ENCODE data around the gene BCL2L15.

The BCL2L15 gene

DNA sequence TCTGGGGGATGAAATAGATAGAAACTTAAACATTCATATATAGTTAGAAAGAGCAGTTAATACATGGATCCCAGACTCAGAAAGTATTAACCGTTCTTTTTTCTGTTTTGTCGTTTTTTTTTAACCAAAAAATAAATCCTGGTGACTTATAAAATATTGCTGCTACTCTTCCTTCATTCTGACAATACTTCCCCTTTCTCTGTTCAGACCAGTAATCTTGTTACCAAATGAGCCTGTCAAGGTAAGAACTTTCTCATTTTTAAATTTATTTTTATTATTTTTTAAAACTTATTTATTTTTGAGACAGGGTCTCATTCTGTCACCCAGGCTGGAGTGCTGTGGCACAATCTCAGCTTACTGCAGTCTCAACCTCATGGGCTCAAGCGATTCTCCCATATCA, 29.6 kb downstream of the BCL2L15 start:
- ChIA-PET POLR2A (no interaction called here), CTCF (interaction anchor here (1.6 kb wide), 1 partner anchor 22 kb away, joined by 3 read pairs; no protein-coding TSS in a partner anchor)
- no peak for TF ChIP-seq ZNF768 (tag by site-specific recombination; IDR thresholded peaks at IDR 0.05)
- TF ChIP-seq, protein P1, sequence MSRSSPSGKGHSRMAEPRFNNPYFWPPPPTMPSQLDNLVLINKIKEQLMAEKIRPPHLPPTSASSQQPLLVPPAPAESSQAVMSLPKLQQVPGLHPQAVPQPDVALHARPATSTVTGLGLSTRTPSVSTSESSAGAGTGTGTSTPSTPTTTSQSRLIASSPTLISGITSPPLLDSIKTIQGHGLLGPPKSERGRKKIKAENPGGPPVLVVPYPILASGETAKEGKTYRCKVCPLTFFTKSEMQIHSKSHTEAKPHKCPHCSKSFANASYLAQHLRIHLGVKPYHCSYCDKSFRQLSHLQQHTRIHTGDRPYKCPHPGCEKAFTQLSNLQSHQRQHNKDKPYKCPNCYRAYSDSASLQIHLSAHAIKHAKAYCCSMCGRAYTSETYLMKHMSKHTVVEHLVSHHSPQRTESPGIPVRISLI (tag by site-specific recombination; IDR thresholded peaks at IDR 0.05) = no peak
- no peak for TF ChIP-seq ZNF292 (tag by site-specific recombination; IDR thresholded peaks at IDR 0.05; ENCODE audit: borderline replicate concordance, low read depth)
- H3K4me1 ChIP-seq (ENCODE audit: control insufficient read depth, insufficient read depth, low read length) = no peaks in the 10 kb centered on the region
- no peaks in the 10 kb centered on the region for H3K36me3 ChIP-seq (ENCODE audit: control insufficient read depth in 2 of 2, insufficient read depth in 1 of 2, low read length in 2 of 2)
- H3K9me3 ChIP-seq (ENCODE audit: control insufficient read depth, insufficient read depth, low read depth, low read length) = no peaks in the 10 kb centered on the region
- H3K4me3 ChIP-seq (ENCODE audit: low read depth, low read length) = no peak overlapping the region
- no peak overlapping the region for H3K27ac ChIP-seq (ENCODE audit: extremely low read depth, low read depth, low read length)

DNA sequence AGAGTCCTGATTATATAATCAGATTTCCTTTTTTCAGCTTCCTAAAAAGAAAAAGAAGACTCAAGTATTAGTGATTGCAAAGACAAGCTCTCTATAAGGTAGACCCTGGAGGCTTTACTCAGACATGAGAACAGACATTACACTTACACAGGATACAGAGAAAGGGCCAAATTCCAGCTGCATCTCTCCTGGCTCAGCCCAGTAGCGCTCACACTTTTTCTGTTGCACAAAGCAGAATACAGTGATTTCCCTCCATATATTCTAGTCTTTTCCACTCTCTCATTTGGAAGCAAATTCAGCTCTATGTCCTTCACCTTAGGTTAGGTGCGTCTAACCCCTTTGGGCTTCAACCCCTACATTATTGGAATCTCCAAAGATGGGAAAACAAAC, 31.0 kb downstream of the BCL2L15 start:
- CTCF ChIA-PET = interaction anchor here (0.6 to 1.6 kb wide), 4 partner anchors 11 to 22 kb away, joined by 3 to 4 read pairs (median 3); no protein-coding TSS in a partner anchor

DNA sequence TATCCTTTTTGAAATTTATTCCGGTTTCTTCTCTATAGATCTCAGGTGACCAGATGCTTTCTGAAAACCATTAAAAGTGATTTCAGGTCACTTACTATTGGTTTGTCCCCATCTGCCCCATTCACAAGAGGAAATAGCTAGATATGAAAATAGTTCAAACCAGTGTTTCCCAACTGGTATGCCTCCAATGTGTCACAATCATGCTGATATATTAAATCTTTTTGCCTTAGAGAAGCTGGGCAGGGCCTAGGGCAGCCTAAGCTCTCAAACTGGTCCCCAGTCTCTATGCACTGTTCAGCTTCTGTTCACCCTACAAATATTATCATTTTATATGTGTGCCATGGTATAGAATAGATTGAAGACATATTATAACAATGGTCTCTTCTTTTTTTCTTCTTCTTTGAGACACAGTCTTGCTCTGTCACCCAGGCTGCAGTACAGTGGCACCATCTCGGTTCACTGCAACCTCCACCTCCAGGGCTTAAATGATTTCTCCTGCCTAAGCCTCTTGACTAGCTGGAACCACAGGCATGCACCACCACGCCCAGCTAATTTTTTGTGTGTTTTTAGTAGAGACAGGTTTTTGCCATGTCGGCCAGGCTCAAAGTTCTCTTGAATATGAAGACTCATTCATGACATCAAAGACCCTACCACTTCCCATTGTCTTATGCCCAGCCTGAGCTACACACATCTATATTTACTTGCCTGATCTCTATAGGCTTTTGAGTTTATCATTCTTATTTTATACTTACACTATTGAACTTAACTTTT, 31.6 kb downstream of the BCL2L15 start:
- POLR2A ChIA-PET = no interaction called here
- Histone ChIP-seq H3K4me3 (ENCODE audit: low read depth, low read length) (no peak overlapping the region), H3K9me3 (ENCODE audit: control insufficient read depth, insufficient read depth, low read depth, low read length) (no peaks in the 10 kb centered on the region), H3K27ac (ENCODE audit: extremely low read depth, low read depth, low read length) (no peak overlapping the region), H3K4me1 (ENCODE audit: control insufficient read depth, insufficient read depth, low read length) (no peaks in the 10 kb centered on the region), H3K36me3 (ENCODE audit: control insufficient read depth in 2 of 2, insufficient read depth in 1 of 2, low read length in 2 of 2) (no peaks in the 10 kb centered on the region)
- TF ChIP-seq ZIC2 (tag by site-specific recombination; IDR thresholded peaks at IDR 0.05) (no peak), ZNF621 (tag by site-specific recombination; IDR thresholded peaks at IDR 0.05) (no peak), ZNF112 (tag by site-specific recombination; IDR thresholded peaks at IDR 0.05) (no peak), ZNF777 (tag by site-specific recombination; IDR thresholded peaks at IDR 0.05; ENCODE audit: borderline replicate concordance) (no peak), KLF9 (tag by site-specific recombination; IDR thresholded peaks at IDR 0.05; ENCODE audit: low read depth) (no peak), GLIS2 (tag by site-specific recombination; IDR thresholded peaks at IDR 0.05) (no peak), ZNF274 (IDR thresholded peaks at IDR 0.05; ENCODE audit: low read length) (no peak), ZNF274 (tag by site-specific recombination; IDR thresholded peaks at IDR 0.05; ENCODE audit: borderline replicate concordance) (no peak), ZNF791 (tag by site-specific recombination; IDR thresholded peaks at IDR 0.05) (no peak), SP7 (tag by site-specific recombination; IDR thresholded peaks at IDR 0.05) (no peak), OVOL3 (tag by site-specific recombination; IDR thresholded peaks at IDR 0.05) (no peak), GFI1B (tag by site-specific recombination; IDR thresholded peaks at IDR 0.05) (no peak), ZNF629 (tag by site-specific recombination; IDR thresholded peaks at IDR 0.05) (no peak), KLF7 (tag by site-specific recombination; IDR thresholded peaks at IDR 0.05; ENCODE audit: borderline replicate concordance) (no peak), PRDM1 (tag by site-specific recombination; IDR thresholded peaks at IDR 0.05) (no peak), GLI2 (tag by site-specific recombination; IDR thresholded peaks at IDR 0.05; ENCODE audit: borderline replicate concordance, low read depth) (no peak)
- TF ChIP-seq, protein P2, sequence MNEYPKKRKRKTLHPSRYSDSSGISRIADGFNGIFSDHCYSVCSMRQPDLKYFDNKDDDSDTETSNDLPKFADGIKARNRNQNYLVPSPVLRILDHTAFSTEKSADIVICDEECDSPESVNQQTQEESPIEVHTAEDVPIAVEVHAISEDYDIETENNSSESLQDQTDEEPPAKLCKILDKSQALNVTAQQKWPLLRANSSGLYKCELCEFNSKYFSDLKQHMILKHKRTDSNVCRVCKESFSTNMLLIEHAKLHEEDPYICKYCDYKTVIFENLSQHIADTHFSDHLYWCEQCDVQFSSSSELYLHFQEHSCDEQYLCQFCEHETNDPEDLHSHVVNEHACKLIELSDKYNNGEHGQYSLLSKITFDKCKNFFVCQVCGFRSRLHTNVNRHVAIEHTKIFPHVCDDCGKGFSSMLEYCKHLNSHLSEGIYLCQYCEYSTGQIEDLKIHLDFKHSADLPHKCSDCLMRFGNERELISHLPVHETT (tag by site-specific recombination; IDR thresholded peaks at IDR 0.05) = no peak
- TF ChIP-seq, protein P3, sequence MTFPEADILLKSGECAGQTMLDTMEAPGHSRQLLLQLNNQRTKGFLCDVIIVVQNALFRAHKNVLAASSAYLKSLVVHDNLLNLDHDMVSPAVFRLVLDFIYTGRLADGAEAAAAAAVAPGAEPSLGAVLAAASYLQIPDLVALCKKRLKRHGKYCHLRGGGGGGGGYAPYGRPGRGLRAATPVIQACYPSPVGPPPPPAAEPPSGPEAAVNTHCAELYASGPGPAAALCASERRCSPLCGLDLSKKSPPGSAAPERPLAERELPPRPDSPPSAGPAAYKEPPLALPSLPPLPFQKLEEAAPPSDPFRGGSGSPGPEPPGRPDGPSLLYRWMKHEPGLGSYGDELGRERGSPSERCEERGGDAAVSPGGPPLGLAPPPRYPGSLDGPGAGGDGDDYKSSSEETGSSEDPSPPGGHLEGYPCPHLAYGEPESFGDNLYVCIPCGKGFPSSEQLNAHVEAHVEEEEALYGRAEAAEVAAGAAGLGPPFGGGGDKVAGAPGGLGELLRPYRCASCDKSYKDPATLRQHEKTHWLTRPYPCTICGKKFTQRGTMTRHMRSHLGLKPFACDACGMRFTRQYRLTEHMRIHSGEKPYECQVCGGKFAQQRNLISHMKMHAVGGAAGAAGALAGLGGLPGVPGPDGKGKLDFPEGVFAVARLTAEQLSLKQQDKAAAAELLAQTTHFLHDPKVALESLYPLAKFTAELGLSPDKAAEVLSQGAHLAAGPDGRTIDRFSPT (tag by site-specific recombination; IDR thresholded peaks at IDR 0.05) = no peak
- CTCF ChIA-PET = interaction anchor here (0.6 to 0.9 kb wide), 3 partner anchors 12 to 21 kb away, joined by 3 to 4 read pairs (median 3); no protein-coding TSS in a partner anchor

More for the DNA sequence above, 31.0 kb downstream of the BCL2L15 start:
- Histone ChIP-seq H3K4me1 (ENCODE audit: control insufficient read depth, insufficient read depth, low read length) (no peaks in the 10 kb centered on the region), H3K27ac (ENCODE audit: extremely low read depth, low read depth, low read length) (no peak overlapping the region), H3K9me3 (ENCODE audit: control insufficient read depth, insufficient read depth, low read depth, low read length) (no peaks in the 10 kb centered on the region), H3K36me3 (ENCODE audit: control insufficient read depth in 2 of 2, insufficient read depth in 1 of 2, low read length in 2 of 2) (no peaks in the 10 kb centered on the region), H3K4me3 (ENCODE audit: low read depth, low read length) (no peak overlapping the region)
- POLR2A ChIA-PET = no interaction called here
- no peak for TF ChIP-seq ZNF776 (tag by site-specific recombination; IDR thresholded peaks at IDR 0.05; ENCODE audit: borderline replicate concordance)
- TF ChIP-seq ZNF16 (tag by site-specific recombination; IDR thresholded peaks at IDR 0.05; ENCODE audit: low read depth) = no peak
- TF ChIP-seq, protein P4, sequence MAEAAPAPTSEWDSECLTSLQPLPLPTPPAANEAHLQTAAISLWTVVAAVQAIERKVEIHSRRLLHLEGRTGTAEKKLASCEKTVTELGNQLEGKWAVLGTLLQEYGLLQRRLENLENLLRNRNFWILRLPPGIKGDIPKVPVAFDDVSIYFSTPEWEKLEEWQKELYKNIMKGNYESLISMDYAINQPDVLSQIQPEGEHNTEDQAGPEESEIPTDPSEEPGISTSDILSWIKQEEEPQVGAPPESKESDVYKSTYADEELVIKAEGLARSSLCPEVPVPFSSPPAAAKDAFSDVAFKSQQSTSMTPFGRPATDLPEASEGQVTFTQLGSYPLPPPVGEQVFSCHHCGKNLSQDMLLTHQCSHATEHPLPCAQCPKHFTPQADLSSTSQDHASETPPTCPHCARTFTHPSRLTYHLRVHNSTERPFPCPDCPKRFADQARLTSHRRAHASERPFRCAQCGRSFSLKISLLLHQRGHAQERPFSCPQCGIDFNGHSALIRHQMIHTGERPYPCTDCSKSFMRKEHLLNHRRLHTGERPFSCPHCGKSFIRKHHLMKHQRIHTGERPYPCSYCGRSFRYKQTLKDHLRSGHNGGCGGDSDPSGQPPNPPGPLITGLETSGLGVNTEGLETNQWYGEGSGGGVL (tag by site-specific recombination; IDR thresholded peaks at IDR 0.05) = no peak
- no peak for TF ChIP-seq SP7 (tag by site-specific recombination; IDR thresholded peaks at IDR 0.05)
- no peak for TF ChIP-seq ZNF677 (tag by site-specific recombination; IDR thresholded peaks at IDR 0.05)
- no peak for TF ChIP-seq ZNF146 (tag by site-specific recombination; IDR thresholded peaks at IDR 0.05)
- TF ChIP-seq ZNF626 (tag by site-specific recombination; IDR thresholded peaks at IDR 0.05) = no peak
- no peak for TF ChIP-seq ZBTB17 (tag by site-specific recombination; IDR thresholded peaks at IDR 0.05)
- no peak for TF ChIP-seq SCRT2 (tag by site-specific recombination; IDR thresholded peaks at IDR 0.05)
- no peak for TF ChIP-seq ZNF292 (tag by site-specific recombination; IDR thresholded peaks at IDR 0.05; ENCODE audit: borderline replicate concordance, low read depth)
